ENCODE data around the gene TMEM208. TPM values are rescaled to one million over a fixed set of nuclear protein-coding genes. Genes with fewer than 3 reads are reported as not detected.
A peak's percentile ranks its signal among the peaks of the same experiment; 100 is the strongest.

The TMEM208 gene
- polyA plus RNA-seq, 1 of the 3 experiments (the other 2 are of a cell fraction), result 98.2 TPM

DNA sequence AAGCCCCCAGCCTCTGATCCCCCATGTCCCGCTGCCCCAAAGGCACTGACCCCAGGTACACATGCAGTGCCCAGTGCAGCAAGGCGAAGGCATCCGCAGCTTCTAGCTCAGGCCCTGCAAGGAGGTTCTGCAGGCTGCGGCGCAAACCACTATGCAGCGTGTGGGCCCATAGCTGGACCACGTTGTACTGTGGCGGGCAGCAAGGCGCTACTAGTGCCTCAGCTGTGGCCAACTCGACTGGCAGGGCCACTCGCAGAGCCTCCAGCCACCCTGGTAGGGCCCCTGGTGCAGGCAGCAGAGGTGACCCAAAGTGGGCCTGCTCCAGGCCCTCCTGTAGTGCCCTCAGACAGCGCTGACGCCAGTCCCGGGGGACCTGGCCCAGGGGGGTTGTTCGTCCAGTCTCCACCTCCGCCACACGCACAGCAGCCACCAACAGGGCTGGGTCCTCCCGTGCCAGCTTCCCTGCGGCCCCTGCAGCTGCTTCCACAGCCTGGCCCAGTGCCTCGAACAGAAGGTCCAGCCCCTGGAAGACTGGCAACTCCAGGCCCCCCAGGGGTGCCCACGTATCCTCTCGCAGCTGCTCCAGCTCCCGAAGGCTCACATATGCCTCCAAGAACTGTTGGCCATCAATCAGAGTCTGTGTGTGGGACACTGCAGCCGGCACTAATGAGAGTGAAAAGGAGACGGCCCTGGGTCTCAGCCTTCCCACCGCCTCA lies 39.6 kb upstream of the TMEM208 start:
- Histone ChIP-seq H3K27me3 (ENCODE audit: insufficient read depth) (no peaks in the 10 kb centered on the region), H3K4me1 (ENCODE audit: control insufficient read depth in 1 of 2, insufficient read depth in 2 of 2, low read depth in 1 of 2, low read length in 1 of 2) (peaks cover 18 to 25% of the 10 kb centered on the region in 2 experiments), H2AFZ (ENCODE audit: low read depth) (no peak overlapping the region), H3K4me2 (peak overlapping the region; percentile 92), H3K4me3 (ENCODE audit: low read depth in 2 of 2, low read length in 1 of 2) (0 out of 4 replicates have a peak overlapping the region, but pooled peaks of 1 of the 2 experiments have one; percentile 36), H4K20me1 (ENCODE audit: insufficient read depth) (0 out of 2 replicates have a peak, but pooled peaks cover 1% of the 10 kb centered on the region), H3K79me2 (ENCODE audit: insufficient read depth) (peaks cover 18% of the 10 kb centered on the region), H3K9ac (no peak overlapping the region), H3K36me3 (replicated peaks in 1 of 2; ENCODE audit: control insufficient read depth in 1 of 2, insufficient read depth in 2 of 2, low read length in 1 of 2) (no peaks in the 10 kb centered on the region), H3K27ac (ENCODE audit: low read depth in 2 of 2, low read length in 1 of 2) (peak overlapping the region in 1 of 2 experiments; percentile 57; a peak in 2 of 4 replicates), H3K9me2 (no peaks in the 10 kb centered on the region), H3K9me3 (no peaks in the 10 kb centered on the region), H3F3A (replicated peaks; ENCODE audit: insufficient read depth) (peaks cover 22% of the 10 kb centered on the region)
- 84% methylated on average over 14 of the region's 26 CpGs for WGBS (ENCODE audit: low lambda C conversion rate)
- TF ChIP-seq RXRA (IDR thresholded peaks at IDR 0.05; ENCODE audit: borderline replicate concordance, low read depth), result no peak
- TF ChIP-seq FOXM1 (IDR thresholded peaks at IDR 0.05; ENCODE audit: low read depth), result no peak
- TF ChIP-seq EP300 (IDR thresholded peaks at IDR 0.05; ENCODE audit: borderline replicate concordance in 1 of 2, low read depth in 1 of 2, low read length in 1 of 2), result no peak
- TF ChIP-seq, protein P1, sequence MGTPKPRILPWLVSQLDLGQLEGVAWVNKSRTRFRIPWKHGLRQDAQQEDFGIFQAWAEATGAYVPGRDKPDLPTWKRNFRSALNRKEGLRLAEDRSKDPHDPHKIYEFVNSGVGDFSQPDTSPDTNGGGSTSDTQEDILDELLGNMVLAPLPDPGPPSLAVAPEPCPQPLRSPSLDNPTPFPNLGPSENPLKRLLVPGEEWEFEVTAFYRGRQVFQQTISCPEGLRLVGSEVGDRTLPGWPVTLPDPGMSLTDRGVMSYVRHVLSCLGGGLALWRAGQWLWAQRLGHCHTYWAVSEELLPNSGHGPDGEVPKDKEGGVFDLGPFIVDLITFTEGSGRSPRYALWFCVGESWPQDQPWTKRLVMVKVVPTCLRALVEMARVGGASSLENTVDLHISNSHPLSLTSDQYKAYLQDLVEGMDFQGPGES (IDR thresholded peaks at IDR 0.05; ENCODE audit: low read depth, low read length), result no peak
- TF ChIP-seq JUND (IDR thresholded peaks at IDR 0.05), result no peak
- TF ChIP-seq RFX5 (IDR thresholded peaks at IDR 0.05; ENCODE audit: low read length), result no peak
- TF ChIP-seq GABPA (IDR thresholded peaks at IDR 0.05; ENCODE audit: low read depth), result no peak
- no peak for TF ChIP-seq FOSL2 (IDR thresholded peaks at IDR 0.05; ENCODE audit: borderline replicate concordance, low read depth)
- TF ChIP-seq, protein P2, sequence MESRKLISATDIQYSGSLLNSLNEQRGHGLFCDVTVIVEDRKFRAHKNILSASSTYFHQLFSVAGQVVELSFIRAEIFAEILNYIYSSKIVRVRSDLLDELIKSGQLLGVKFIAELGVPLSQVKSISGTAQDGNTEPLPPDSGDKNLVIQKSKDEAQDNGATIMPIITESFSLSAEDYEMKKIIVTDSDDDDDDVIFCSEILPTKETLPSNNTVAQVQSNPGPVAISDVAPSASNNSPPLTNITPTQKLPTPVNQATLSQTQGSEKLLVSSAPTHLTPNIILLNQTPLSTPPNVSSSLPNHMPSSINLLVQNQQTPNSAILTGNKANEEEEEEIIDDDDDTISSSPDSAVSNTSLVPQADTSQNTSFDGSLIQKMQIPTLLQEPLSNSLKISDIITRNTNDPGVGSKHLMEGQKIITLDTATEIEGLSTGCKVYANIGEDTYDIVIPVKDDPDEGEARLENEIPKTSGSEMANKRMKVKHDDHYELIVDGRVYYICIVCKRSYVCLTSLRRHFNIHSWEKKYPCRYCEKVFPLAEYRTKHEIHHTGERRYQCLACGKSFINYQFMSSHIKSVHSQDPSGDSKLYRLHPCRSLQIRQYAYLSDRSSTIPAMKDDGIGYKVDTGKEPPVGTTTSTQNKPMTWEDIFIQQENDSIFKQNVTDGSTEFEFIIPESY (IDR thresholded peaks at IDR 0.05; ENCODE audit: borderline replicate concordance, low read depth), result no peak
- ChIA-PET POLR2A (no interaction called here), CTCF (interaction anchor here (0.6 to 3.5 kb wide), 5 partner anchors 13 to 233 kb away, joined by 3 to 11 read pairs (median 6); partner anchors contain the start of gene CES3)
- DNase-seq, result no peak

DNA sequence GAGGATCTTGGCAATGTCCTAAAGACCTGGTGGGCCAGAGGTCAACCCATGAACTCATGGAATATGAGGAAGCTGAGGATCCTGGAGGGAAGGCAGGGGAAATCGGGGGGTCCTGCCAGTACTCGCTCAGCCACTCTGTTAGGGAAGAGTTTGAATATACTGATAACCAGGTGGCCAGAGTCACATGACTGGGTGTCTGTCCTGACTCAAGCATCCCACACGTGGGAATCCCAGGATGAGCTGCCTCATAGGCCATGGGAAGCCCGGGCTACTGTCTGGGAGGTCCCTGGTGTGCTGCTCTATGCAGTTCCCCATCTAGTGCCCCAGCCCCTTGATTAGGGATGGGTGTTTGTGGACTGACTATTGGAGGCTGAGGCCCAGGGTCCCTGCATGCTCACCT lies 38.6 kb upstream of the TMEM208 start:
- no peak overlapping the region for H3K4me3 ChIP-seq (ENCODE audit: low read depth in 2 of 2, low read length in 1 of 2)
- WGBS (ENCODE audit: low lambda C conversion rate), result no CpG with 5 or more reads among the region's 4 CpGs
- no peak overlapping the region for H2AFZ ChIP-seq (ENCODE audit: low read depth)
- H3K9ac ChIP-seq, result no peak overlapping the region
- peaks cover 18% of the 10 kb centered on the region for H3K79me2 ChIP-seq (ENCODE audit: insufficient read depth)
- CTCF ChIA-PET, result interaction anchor here (1.0 to 3.5 kb wide), 4 partner anchors 14 to 211 kb away, joined by 3 to 11 read pairs (median 5); no protein-coding TSS in a partner anchor
- no peak overlapping the region for H3K27ac ChIP-seq (ENCODE audit: low read depth in 2 of 2, low read length in 1 of 2)
- no peak overlapping the region for H3K4me2 ChIP-seq
- H3K27me3 ChIP-seq (ENCODE audit: insufficient read depth), result no peaks in the 10 kb centered on the region
- TF ChIP-seq POLR2AphosphoS5 (IDR thresholded peaks at IDR 0.05; ENCODE audit: low read depth, low read length) (no peak), GABPA (IDR thresholded peaks at IDR 0.05; ENCODE audit: low read depth) (no peak), SMC3 (IDR thresholded peaks at IDR 0.05; ENCODE audit: low read depth, low read length) (no peak)
- TF ChIP-seq, protein P3, sequence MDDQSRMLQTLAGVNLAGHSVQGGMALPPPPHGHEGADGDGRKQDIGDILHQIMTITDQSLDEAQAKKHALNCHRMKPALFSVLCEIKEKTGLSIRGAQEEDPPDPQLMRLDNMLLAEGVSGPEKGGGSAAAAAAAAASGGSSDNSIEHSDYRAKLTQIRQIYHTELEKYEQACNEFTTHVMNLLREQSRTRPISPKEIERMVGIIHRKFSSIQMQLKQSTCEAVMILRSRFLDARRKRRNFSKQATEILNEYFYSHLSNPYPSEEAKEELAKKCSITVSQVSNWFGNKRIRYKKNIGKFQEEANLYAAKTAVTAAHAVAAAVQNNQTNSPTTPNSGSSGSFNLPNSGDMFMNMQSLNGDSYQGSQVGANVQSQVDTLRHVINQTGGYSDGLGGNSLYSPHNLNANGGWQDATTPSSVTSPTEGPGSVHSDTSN (IDR thresholded peaks at IDR 0.05), result no peak
- TF ChIP-seq, protein P1 (IDR thresholded peaks at IDR 0.05; ENCODE audit: low read depth, low read length), result no peak
- no peaks in the 10 kb centered on the region for H3K9me2 ChIP-seq
- DNase-seq, result no peak
- peaks cover 0 to 4% of the 10 kb centered on the region in 2 experiments for H3K36me3 ChIP-seq (replicated peaks in 1 of 2; ENCODE audit: control insufficient read depth in 1 of 2, insufficient read depth in 2 of 2, low read length in 1 of 2)
- H3K4me1 ChIP-seq (ENCODE audit: control insufficient read depth in 1 of 2, insufficient read depth in 2 of 2, low read depth in 1 of 2, low read length in 1 of 2), result peaks cover 22 to 24% of the 10 kb centered on the region in 2 experiments
- POLR2A ChIA-PET, result no interaction called here
- H3K9me3 ChIP-seq, result no peaks in the 10 kb centered on the region
- H4K20me1 ChIP-seq (ENCODE audit: insufficient read depth), result peaks cover 11% of the 10 kb centered on the region
- peaks cover 22% of the 10 kb centered on the region for H3F3A ChIP-seq (replicated peaks; ENCODE audit: insufficient read depth)

Data from SK-N-SH (cell line).